Measurements from ENCODE around the gene MICOS13.

DNA sequence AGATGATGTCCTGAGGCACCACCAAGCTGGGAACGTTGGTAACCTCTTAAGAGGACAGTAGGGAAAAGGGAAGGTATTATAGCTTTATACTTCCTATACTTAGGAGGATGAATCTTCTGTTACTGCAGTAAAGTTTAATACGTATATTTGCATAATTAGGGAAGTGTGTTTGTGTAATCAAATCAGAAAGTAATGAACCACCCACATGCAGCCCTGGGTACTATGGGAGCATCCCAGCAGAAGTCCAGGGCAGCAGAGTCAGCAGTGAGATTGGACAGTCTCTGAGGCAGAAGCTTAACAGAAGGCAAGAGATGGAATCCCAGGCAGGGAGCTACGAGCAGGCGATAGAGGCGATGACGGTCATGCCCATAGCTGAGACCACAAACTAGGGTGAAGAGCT lies 44.9 kb downstream of the MICOS13 start:
- TF ChIP-seq, protein P1, sequence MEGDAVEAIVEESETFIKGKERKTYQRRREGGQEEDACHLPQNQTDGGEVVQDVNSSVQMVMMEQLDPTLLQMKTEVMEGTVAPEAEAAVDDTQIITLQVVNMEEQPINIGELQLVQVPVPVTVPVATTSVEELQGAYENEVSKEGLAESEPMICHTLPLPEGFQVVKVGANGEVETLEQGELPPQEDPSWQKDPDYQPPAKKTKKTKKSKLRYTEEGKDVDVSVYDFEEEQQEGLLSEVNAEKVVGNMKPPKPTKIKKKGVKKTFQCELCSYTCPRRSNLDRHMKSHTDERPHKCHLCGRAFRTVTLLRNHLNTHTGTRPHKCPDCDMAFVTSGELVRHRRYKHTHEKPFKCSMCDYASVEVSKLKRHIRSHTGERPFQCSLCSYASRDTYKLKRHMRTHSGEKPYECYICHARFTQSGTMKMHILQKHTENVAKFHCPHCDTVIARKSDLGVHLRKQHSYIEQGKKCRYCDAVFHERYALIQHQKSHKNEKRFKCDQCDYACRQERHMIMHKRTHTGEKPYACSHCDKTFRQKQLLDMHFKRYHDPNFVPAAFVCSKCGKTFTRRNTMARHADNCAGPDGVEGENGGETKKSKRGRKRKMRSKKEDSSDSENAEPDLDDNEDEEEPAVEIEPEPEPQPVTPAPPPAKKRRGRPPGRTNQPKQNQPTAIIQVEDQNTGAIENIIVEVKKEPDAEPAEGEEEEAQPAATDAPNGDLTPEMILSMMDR (IDR thresholded peaks at IDR 0.05), result no peak
- TF ChIP-seq EP300 (IDR thresholded peaks at IDR 0.05), result no peak

Measured in suprapubic skin (tissue), 3 donors.